Mammary epithelial cell (primary cell): ENCODE data around the gene KBTBD4.

ENCODE experiments used
- EZH2 ChIP-seq: IDR thresholded peaks from 2 replicates; pipeline ENCODE4 v1.6.1; 2012; ENCODE audit warnings: low read length, inconsistent platforms, borderline replicate concordance
- TF ChIP-seq, protein P1 (sequence below), 2 donors: IDR thresholded peaks in 1 of 2; conservative IDR thresholded peaks in 1 of 2; 2 replicates each; pipeline ENCODE4 v1.5.1; 2011 to 2012; ENCODE audit warnings: inconsistent platforms in 2 of 2, low read length in 2 of 2, mild to moderate bottlenecking in 2 of 2, control low read depth in 1 of 2, low read depth in 1 of 2; ENCODE audit not compliant: insufficient read depth in 1 of 2; ENCODE audit errors: extremely low read depth in 1 of 2

GRCh38 chr11:47571357-47571729, 7.4 kb downstream of the KBTBD4 start:
- TF ChIP-seq, protein P1, sequence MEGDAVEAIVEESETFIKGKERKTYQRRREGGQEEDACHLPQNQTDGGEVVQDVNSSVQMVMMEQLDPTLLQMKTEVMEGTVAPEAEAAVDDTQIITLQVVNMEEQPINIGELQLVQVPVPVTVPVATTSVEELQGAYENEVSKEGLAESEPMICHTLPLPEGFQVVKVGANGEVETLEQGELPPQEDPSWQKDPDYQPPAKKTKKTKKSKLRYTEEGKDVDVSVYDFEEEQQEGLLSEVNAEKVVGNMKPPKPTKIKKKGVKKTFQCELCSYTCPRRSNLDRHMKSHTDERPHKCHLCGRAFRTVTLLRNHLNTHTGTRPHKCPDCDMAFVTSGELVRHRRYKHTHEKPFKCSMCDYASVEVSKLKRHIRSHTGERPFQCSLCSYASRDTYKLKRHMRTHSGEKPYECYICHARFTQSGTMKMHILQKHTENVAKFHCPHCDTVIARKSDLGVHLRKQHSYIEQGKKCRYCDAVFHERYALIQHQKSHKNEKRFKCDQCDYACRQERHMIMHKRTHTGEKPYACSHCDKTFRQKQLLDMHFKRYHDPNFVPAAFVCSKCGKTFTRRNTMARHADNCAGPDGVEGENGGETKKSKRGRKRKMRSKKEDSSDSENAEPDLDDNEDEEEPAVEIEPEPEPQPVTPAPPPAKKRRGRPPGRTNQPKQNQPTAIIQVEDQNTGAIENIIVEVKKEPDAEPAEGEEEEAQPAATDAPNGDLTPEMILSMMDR (conservative IDR thresholded peaks at IDR 0.05 in 1 of 2, IDR thresholded peaks at IDR 0.05 in 1 of 2; ENCODE audit: extremely low read depth in 1 of 2, insufficient read depth in 1 of 2, low read depth in 1 of 2, low read length in 2 of 2) = no peak
- no peak for TF ChIP-seq EZH2
